AG04450 (cell line): ENCODE data around the gene SEPSECS. TPM values are rescaled to one million over a fixed set of nuclear protein-coding genes. Genes with fewer than 3 reads are reported as not detected.

Source experiments
- CTCF ChIA-PET: fragments of 300-600, 350-600 bp; formaldehyde crosslinking; extraction: SDS; loops from one replicate; lab custom pipeline; 2022; ENCODE audit warnings: antibody characterized with exemption, inconsistent platforms; lab: Charles Lee
- POLR2A ChIA-PET: fragments of 350-600 bp; formaldehyde crosslinking; extraction: SDS; loops from one replicate; lab custom pipeline; 2021; ENCODE audit warnings: antibody characterized with exemption, inconsistent platforms; lab: Yijun Ruan, JAX
- DNase-seq: peaks from one replicate; pipeline ENCODE4 v3.0.0-alpha.2; 2011; ENCODE audit warnings: low read depth, low spot score
- H3K27ac ChIP-seq: one replicate; pipeline ENCODE4 v1.5.1; 2012; ENCODE audit warnings: low read depth, low read length, control low read depth
- H3K27me3 ChIP-seq: one replicate; pipeline ENCODE4 v1.6.0; 2012; ENCODE audit warnings: low read length; ENCODE audit not compliant: control insufficient read depth, insufficient read depth
- H3K4me3 ChIP-seq: 2 replicates; pipeline ENCODE4 v1.5.1; 2011; ENCODE audit warnings: mild to moderate bottlenecking, low read depth, low read length, control low read depth
- H3K9me3 ChIP-seq: 2 replicates; pipeline ENCODE4 v1.5.1; 2012; ENCODE audit warnings: low read length; ENCODE audit not compliant: control insufficient read depth, insufficient read depth
- polyA plus RNA-seq: library from polyadenylated mRNA; depleted of rRNA; stranded (reverse); fragments of >200 nt; gene quantifications from 2 replicates; pipeline ENCODE4 v1.2.3, GENCODE V29; 2011; rRNA removed
- TF ChIP-seq, protein P1 (sequence below): IDR thresholded peaks from 2 replicates; pipeline ENCODE4 v1.5.1; 2011; ENCODE audit warnings: low read depth, low read length, control low read depth, inconsistent platforms

SEPSECS gene
- polyA plus RNA-seq, 1 experiment: 6.2 TPM

DNA sequence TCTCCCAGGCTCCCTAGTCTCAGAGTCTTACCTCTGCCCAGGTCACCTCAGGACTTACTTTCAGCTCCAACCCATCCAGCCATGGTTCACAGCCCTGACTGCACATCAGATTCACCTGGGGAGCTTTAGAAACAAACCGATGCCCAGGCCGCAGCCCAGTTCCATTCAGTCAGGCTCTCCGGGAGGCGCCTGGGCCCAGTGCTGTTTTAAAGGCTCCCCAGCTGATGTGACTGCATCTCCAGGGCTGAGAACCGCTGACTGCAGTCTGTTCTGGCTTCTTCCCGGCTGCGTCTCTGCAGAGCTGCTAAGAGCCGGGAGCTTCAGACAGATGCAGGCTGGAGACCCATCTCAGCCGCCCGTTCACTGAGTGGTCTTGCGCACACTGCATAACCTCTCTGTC is 85.1 kb downstream of the SEPSECS start:
- Histone ChIP-seq H3K9me3 (no peaks in the 10 kb centered on the region), H3K27me3 (peaks cover 2% of the 10 kb centered on the region), H3K4me3 (no peak overlapping the region), H3K27ac (no peak overlapping the region)
- ChIA-PET POLR2A (no interaction called here), CTCF (no interaction called here)
- no peak for DNase-seq
- TF ChIP-seq, protein P1, sequence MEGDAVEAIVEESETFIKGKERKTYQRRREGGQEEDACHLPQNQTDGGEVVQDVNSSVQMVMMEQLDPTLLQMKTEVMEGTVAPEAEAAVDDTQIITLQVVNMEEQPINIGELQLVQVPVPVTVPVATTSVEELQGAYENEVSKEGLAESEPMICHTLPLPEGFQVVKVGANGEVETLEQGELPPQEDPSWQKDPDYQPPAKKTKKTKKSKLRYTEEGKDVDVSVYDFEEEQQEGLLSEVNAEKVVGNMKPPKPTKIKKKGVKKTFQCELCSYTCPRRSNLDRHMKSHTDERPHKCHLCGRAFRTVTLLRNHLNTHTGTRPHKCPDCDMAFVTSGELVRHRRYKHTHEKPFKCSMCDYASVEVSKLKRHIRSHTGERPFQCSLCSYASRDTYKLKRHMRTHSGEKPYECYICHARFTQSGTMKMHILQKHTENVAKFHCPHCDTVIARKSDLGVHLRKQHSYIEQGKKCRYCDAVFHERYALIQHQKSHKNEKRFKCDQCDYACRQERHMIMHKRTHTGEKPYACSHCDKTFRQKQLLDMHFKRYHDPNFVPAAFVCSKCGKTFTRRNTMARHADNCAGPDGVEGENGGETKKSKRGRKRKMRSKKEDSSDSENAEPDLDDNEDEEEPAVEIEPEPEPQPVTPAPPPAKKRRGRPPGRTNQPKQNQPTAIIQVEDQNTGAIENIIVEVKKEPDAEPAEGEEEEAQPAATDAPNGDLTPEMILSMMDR: no peak

DNA sequence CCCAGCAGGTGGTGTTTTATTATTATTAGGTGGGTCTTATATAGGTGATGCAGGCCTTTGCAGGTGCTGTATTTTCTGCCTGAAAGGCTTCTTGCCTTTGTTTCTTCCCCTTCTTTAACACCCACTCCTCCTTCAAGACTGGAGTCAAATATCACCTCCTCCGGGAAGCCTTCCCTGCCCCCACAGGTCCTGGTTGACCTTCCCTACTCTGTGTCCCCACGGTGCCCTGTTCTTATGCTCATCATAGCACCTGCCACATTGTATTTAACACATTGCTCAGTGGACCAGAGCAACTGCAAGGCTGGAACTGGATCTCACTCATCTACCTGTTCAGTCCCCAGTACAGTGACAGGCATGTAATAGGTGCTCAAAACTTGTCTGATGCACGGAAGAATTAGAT is 89.7 kb downstream of the SEPSECS start:
- no peak for DNase-seq
- TF ChIP-seq, protein P1: no peak
- ChIA-PET POLR2A (no interaction called here), CTCF (interaction anchor here (0.7 kb wide), 1 partner anchor 36 kb away, joined by 3 read pairs; no protein-coding TSS in a partner anchor)
- Histone ChIP-seq H3K4me3 (no peak overlapping the region), H3K27ac (no peak overlapping the region), H3K27me3 (peaks cover 5% of the 10 kb centered on the region), H3K9me3 (no peaks in the 10 kb centered on the region)

Other genes with a start within 250 kb of the SEPSECS start
- gene CCDC149, start 247.4 kb downstream of the SEPSECS start, polyA plus RNA-seq: 11.9 and 13.9 TPM in 2 replicates
- gene LGI2, start 129.5 kb downstream of the SEPSECS start, polyA plus RNA-seq: not detected in 2 replicates
- 8.0 and 11.8 TPM in 2 replicates for gene PI4K2B, start 73.6 kb upstream of the SEPSECS start, polyA plus RNA-seq
- gene ZCCHC4, start 152.3 kb upstream of the SEPSECS start, polyA plus RNA-seq: 11.4 and 13.1 TPM in 2 replicates
- gene ANAPC4, start 216.8 kb upstream of the SEPSECS start, polyA plus RNA-seq: 17.3 and 26.2 TPM in 2 replicates